Effector memory CD4-positive, alpha-beta T cell (primary cell): ENCODE measurements around the gene MYO1F.
"Not testable (repeated sequence)": the region's sequence is repeated elsewhere in the genome, so short reads cannot be mapped to it uniquely, and the experiment has no call there.

Experiments used
- DNase-seq, 3 donors: peaks; one replicate each; pipeline ENCODE4 v3.0.0-alpha.2; 2020
- H3K27ac ChIP-seq: 2 replicates; pipeline ENCODE4 v1.7.0; 2013; ENCODE audit warnings: mild to moderate bottlenecking, low read length, moderate library complexity; ENCODE audit not compliant: insufficient read depth, poor library complexity, severe bottlenecking
- H3K27me3 ChIP-seq: replicated peaks from 2 replicates; pipeline ENCODE4 v1.7.0; 2013; ENCODE audit warnings: mild to moderate bottlenecking, low read length; ENCODE audit not compliant: insufficient read depth, control insufficient read depth, poor library complexity, severe bottlenecking
- H3K36me3 ChIP-seq: 2 replicates; pipeline ENCODE4 v1.7.0; 2013; ENCODE audit warnings: mild to moderate bottlenecking, low read length, moderate library complexity; ENCODE audit not compliant: control insufficient read depth, insufficient read depth
- H3K4me1 ChIP-seq: 2 replicates; pipeline ENCODE4 v1.7.0; 2013; ENCODE audit warnings: low read length, mild to moderate bottlenecking; ENCODE audit not compliant: control insufficient read depth, insufficient read depth, poor library complexity, severe bottlenecking
- H3K4me3 ChIP-seq: 2 replicates; pipeline ENCODE4 v1.7.0; 2013; ENCODE audit warnings: low read length, low read depth, mild to moderate bottlenecking; ENCODE audit not compliant: insufficient read depth, poor library complexity, severe bottlenecking
- H3K9me3 ChIP-seq: 2 replicates; pipeline ENCODE4 v1.7.0; 2013; ENCODE audit warnings: mild to moderate bottlenecking, low read length, moderate library complexity; ENCODE audit not compliant: control insufficient read depth

The MYO1F gene

GRCh38 chr19:8584965-8585893 is 8.0 kb upstream of the MYO1F start:
- Histone ChIP-seq H3K4me3 (no peak overlapping the region), H3K27me3 (no peaks in the 10 kb centered on the region), H3K4me1 (peaks cover 5% of the 10 kb centered on the region), H3K36me3 (no peaks in the 10 kb centered on the region), H3K9me3 (no peaks in the 10 kb centered on the region), H3K27ac (no peak overlapping the region)
- no peak for DNase-seq

GRCh38 chr19:8580710-8581281 is 3.6 kb upstream of the MYO1F start:
- Histone ChIP-seq H3K9me3 (no peaks in the 10 kb centered on the region), H3K36me3 (no peaks in the 10 kb centered on the region), H3K27me3 (no peaks in the 10 kb centered on the region), H3K4me3 (no peak overlapping the region), H3K4me1 (peaks cover 32% of the 10 kb centered on the region), H3K27ac (no peak overlapping the region)
- peak; percentile 66 to 83 (median 78) for DNase-seq

GRCh38 chr19:8578642-8579265 is 1.5 kb upstream of the MYO1F start:
- H3K27ac ChIP-seq = peak overlapping the region; percentile 31

GRCh38 chr19:8577741-8578140 is 499 bp upstream of the MYO1F start:
- Histone ChIP-seq H3K27me3 (no peaks in the 10 kb centered on the region), H3K36me3 (no peaks in the 10 kb centered on the region), H3K4me3 (peak overlapping the region; percentile 78), H3K4me1 (peaks cover 52% of the 10 kb centered on the region), H3K27ac (peak overlapping the region; percentile 66), H3K9me3 (no peaks in the 10 kb centered on the region)
- no peak for DNase-seq

More at GRCh38 chr19:8578642-8579265, 1.5 kb upstream of the MYO1F start:
- no peak overlapping the region for H3K4me3 ChIP-seq
- H3K4me1 ChIP-seq = peaks cover 44% of the 10 kb centered on the region
- peak; percentile 51 to 71 (median 63) for DNase-seq
- no peaks in the 10 kb centered on the region for H3K36me3 ChIP-seq
- H3K9me3 ChIP-seq = no peaks in the 10 kb centered on the region
- H3K27me3 ChIP-seq = no peaks in the 10 kb centered on the region

- H3K4me1 ChIP-seq = peaks cover 63% of the 10 kb centered on the region
- H3K27ac ChIP-seq = peak overlapping the region; percentile 66
- DNase-seq = no peak
- peak overlapping the region; percentile 78 for H3K4me3 ChIP-seq
- no peaks in the 10 kb centered on the region for H3K27me3 ChIP-seq
- H3K9me3 ChIP-seq = no peaks in the 10 kb centered on the region
- H3K36me3 ChIP-seq = no peaks in the 10 kb centered on the region
Measured at GRCh38 chr19:8576273-8576993, 809 bp downstream of the MYO1F start.

GRCh38 chr19:8575467-8575997 is 1.7 kb downstream of the MYO1F start:
- Histone ChIP-seq H3K27ac (peak overlapping the region; percentile 66), H3K4me3 (peak overlapping the region; percentile 78)

GRCh38 chr19:8574619-8574922 is 2.7 kb downstream of the MYO1F start:
- not testable (repeated sequence) for H3K36me3 ChIP-seq, H3K27ac ChIP-seq

More at GRCh38 chr19:8575467-8575997, 1.7 kb downstream of the MYO1F start:
- H3K9me3 ChIP-seq = no peaks in the 10 kb centered on the region
- peak; percentile 27 to 48 (median 47) for DNase-seq
- H3K36me3 ChIP-seq = no peaks in the 10 kb centered on the region
- peaks cover 67% of the 10 kb centered on the region for H3K4me1 ChIP-seq
- H3K27me3 ChIP-seq = no peaks in the 10 kb centered on the region

GRCh38 chr19:8573316-8573715 is 3.9 kb downstream of the MYO1F start:
- Histone ChIP-seq H3K27me3 (no peaks in the 10 kb centered on the region), H3K9me3 (no peaks in the 10 kb centered on the region), H3K4me3 (no peak overlapping the region), H3K36me3 (no peaks in the 10 kb centered on the region), H3K4me1 (peaks cover 74% of the 10 kb centered on the region), H3K27ac (peak overlapping the region; percentile 47)
- DNase-seq = no peak

More at GRCh38 chr19:8574619-8574922, 2.7 kb downstream of the MYO1F start:
- H3K4me3 ChIP-seq, DNase-seq, H3K27me3 ChIP-seq, H3K9me3 ChIP-seq: not testable (repeated sequence)
- H3K4me1 ChIP-seq = peaks cover 71% of the 10 kb centered on the region

- Histone ChIP-seq H3K9me3 (no peaks in the 10 kb centered on the region), H3K27ac (peak overlapping the region; percentile 68), H3K4me3 (peak overlapping the region; percentile 15), H3K4me1 (peaks cover 70% of the 10 kb centered on the region), H3K36me3 (no peaks in the 10 kb centered on the region), H3K27me3 (no peaks in the 10 kb centered on the region)
- peak; percentile 36 to 54 (median 43) for DNase-seq
Measured at GRCh38 chr19:8571006-8571411, 6.2 kb downstream of the MYO1F start.
